Sigmoid colon (tissue), 7 donors: ENCODE measurements around the gene PDE1A. TPM values are rescaled to one million over a fixed set of nuclear protein-coding genes. Genes with fewer than 3 reads are reported as not detected.

Source experiments
- DNase-seq: peaks from one replicate; pipeline ENCODE4 v3.0.0-alpha.2; 2019
- H3K27ac ChIP-seq, 4 donors: fragments of 200-600 bp; sonication (generic); one replicate each; pipeline ENCODE4 v1.5.1; 2016 to 2019; ENCODE audit warnings: mild to moderate bottlenecking in 1 of 4
- H3K27me3 ChIP-seq, 3 donors: fragments of 200-600 bp; sonication (generic); one replicate each; pipeline ENCODE4 v1.5.1; 2019; ENCODE audit warnings: mild to moderate bottlenecking in 1 of 3
- H3K36me3 ChIP-seq, 4 donors: fragments of 200-600 bp; sonication (generic); one replicate each; pipeline ENCODE4 v1.5.1; 2016 to 2019
- H3K4me1 ChIP-seq, 4 donors: fragments of 200-600 bp; sonication (generic); one replicate each; pipeline ENCODE4 v1.5.1; 2017 to 2019
- H3K4me3 ChIP-seq, 4 donors: fragments of 200-600 bp; sonication (generic); one replicate each; pipeline ENCODE4 v1.5.1; 2017 to 2019; ENCODE audit warnings: mild to moderate bottlenecking in 2 of 4, moderate library complexity in 1 of 4
- H3K9me3 ChIP-seq, 4 donors: fragments of 200-600 bp in 3 of 4; sonication (generic) in 3 of 4; one replicate each; pipeline versions ENCODE4 v1.5.1 to v1.6.1; 2013 to 2019
- EP300 ChIP-seq, 4 donors: sonication (generic); formaldehyde crosslinking; IDR thresholded peaks; one replicate each; pipeline ENCODE4 v1.6.1; 2017; ENCODE audit warnings: antibody characterized with exemption in 4 of 4
- POLR2A ChIP-seq, 2 donors: fragments of 450-650 bp; IDR thresholded peaks; one replicate each; pipeline ENCODE4 v1.6.1; 2016; ENCODE audit warnings: antibody characterized with exemption in 2 of 2, mild to moderate bottlenecking in 2 of 2, moderate library complexity in 2 of 2
- POLR2AphosphoS5 ChIP-seq, 4 donors: sonication (generic); formaldehyde crosslinking; IDR thresholded peaks; one replicate each; pipeline ENCODE4 v1.6.1; 2017; ENCODE audit warnings: antibody characterized with exemption in 4 of 4
- WGBS, 2 donors: extraction: QIAGEN DNeasy Blood & Tissue Kit; methylation state at CpG; one replicate each; pipeline ENCODE4 v1.1.7; 2013; 5-methylcytosine and 5-hydroxymethylcytosine counted together
- intact Hi-C: fragments of 100-400 bp; cut with DNase I; formaldehyde crosslinking; loops from one replicate; pipeline ENCODE4 v1.15.1; 2023
- polyA plus RNA-seq, 3 donors: library from polyadenylated mRNA; stranded (reverse); fragments of 200-250 nt; gene quantifications; one replicate each; pipeline ENCODE4 v1.2.3, GENCODE V29; 2013
- total RNA-seq, 4 donors: library from RNA; depleted of rRNA; stranded (reverse); fragments of >200 nt; gene quantifications; one replicate each; pipeline ENCODE4 v1.1.0, GENCODE V29; 2016
- TF ChIP-seq, protein P1 (sequence below), 4 experiments: fragments of 450-650 bp in 3 of 4; fragments of 200-600 bp in 1 of 4; IDR thresholded peaks; one replicate each; pipeline ENCODE4 v1.5.1; 2016 to 2019; ENCODE audit warnings: antibody characterized with exemption in 4 of 4, mild to moderate bottlenecking in 3 of 4, moderate library complexity in 2 of 4
- donor health status: healthy with polysubstance abuse.
- donor health status: Bipolar disorder and iron deficiency.
- donor health status: healthy.

PDE1A gene
- total and polyA plus RNA-seq, 7 donors = 0.69 to 37.1 (median 17.2) TPM

DNA sequence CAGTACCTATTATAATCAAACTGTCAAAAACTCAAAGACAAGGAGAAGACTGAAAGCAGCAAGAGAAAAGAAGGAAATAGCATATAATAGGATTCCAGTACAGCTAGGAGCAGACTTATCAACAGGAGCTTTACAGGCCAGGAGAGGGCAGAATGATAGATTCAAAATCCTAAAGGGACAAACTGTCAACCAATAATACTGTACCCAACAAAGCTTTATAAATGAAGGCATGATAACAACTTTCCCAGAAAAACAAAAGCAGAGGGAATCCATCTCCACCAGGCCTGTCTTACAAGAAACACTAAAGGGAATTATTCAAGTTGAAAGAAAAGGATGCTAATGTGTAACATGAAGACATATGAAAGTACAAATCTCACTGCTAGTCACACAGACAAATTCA, 42.0 kb downstream of the PDE1A start:
- H3K36me3 ChIP-seq = no peaks in the 10 kb centered on the region
- TF ChIP-seq, protein P1, sequence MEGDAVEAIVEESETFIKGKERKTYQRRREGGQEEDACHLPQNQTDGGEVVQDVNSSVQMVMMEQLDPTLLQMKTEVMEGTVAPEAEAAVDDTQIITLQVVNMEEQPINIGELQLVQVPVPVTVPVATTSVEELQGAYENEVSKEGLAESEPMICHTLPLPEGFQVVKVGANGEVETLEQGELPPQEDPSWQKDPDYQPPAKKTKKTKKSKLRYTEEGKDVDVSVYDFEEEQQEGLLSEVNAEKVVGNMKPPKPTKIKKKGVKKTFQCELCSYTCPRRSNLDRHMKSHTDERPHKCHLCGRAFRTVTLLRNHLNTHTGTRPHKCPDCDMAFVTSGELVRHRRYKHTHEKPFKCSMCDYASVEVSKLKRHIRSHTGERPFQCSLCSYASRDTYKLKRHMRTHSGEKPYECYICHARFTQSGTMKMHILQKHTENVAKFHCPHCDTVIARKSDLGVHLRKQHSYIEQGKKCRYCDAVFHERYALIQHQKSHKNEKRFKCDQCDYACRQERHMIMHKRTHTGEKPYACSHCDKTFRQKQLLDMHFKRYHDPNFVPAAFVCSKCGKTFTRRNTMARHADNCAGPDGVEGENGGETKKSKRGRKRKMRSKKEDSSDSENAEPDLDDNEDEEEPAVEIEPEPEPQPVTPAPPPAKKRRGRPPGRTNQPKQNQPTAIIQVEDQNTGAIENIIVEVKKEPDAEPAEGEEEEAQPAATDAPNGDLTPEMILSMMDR (IDR thresholded peaks at IDR 0.05) = no peak
- TF ChIP-seq EP300 (IDR thresholded peaks at IDR 0.05) (no peak), POLR2AphosphoS5 (IDR thresholded peaks at IDR 0.05) (no peak), POLR2A (IDR thresholded peaks at IDR 0.05) (no peak)
- no peaks in the 10 kb centered on the region for H3K27me3 ChIP-seq
- no peak for DNase-seq
- H3K9me3 ChIP-seq = peaks cover 0 to 3% (median 0%) of the 10 kb centered on the region in 4 donors
- H3K27ac ChIP-seq = no peak overlapping the region
- intact Hi-C loops = no loop called here
- H3K4me1 ChIP-seq = peaks cover 0 to under 1% (median 0%) of the 10 kb centered on the region in 4 donors
- no peak overlapping the region for H3K4me3 ChIP-seq

DNA sequence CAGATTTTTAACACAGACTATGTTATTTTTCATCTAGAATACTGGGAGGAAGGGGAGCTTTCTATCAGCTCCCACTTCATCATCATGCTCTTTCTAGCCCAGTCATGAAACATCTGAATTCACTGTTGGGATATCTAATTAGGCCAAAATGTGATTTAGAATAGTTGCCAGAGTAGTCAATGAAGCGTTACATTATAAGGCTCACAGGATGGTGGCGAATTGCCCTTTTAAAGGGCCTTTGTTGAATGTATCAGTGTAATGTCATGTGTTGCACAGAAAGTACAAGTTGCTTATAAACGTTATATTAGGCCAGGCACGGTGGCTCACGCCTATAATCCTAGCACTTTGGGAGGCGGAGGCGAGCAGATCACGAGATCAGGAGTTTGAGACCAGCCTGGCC, 45.6 kb downstream of the PDE1A start:
- no peak for TF ChIP-seq POLR2AphosphoS5 (IDR thresholded peaks at IDR 0.05)
- Histone ChIP-seq H3K27me3 (no peaks in the 10 kb centered on the region), H3K4me1 (peaks cover 0 to 14% (median 6%) of the 10 kb centered on the region in 4 donors), H3K4me3 (no peak overlapping the region), H3K36me3 (no peaks in the 10 kb centered on the region), H3K9me3 (peaks cover 0 to 3% (median 0%) of the 10 kb centered on the region in 4 donors), H3K27ac (no peak overlapping the region)
- WGBS, 2 donors = 92 to 96% methylated on average over 8 of the region's 8 CpGs
- DNase-seq = no peak
- intact Hi-C loops = no loop called here

DNA sequence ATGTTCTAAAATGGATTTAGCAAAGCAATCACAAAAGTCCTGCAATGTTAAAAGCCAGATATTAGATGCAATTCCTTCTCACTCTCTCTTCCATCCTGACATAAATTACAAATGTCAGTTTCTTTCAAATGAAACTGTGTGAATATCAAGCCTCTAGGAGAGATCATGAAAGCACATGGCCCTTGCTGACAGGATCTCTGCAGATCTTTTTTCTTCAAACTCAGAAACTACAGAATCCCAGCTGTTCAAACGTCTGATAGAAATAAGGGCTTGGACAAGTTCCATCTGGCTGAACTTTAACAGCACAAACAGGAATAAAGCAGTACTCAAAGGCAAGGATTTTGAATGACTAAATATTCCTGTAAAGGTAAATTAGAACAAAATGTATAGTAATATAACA, 47.6 kb downstream of the PDE1A start:
- Histone ChIP-seq H3K27ac (peak overlapping the region in 3 of 4 donors; percentile 12 to 25 (median 15)), H3K27me3 (no peaks in the 10 kb centered on the region), H3K36me3 (no peaks in the 10 kb centered on the region), H3K9me3 (peaks cover 0 to 2% (median 0%) of the 10 kb centered on the region in 4 donors), H3K4me3 (no peak overlapping the region), H3K4me1 (peaks cover 0 to 14% (median 6%) of the 10 kb centered on the region in 4 donors)
- DNase-seq = no peak
- WGBS, 2 donors = 2 to 29% methylated on average over 1 of the region's 1 CpG
- intact Hi-C loops = no loop called here
- TF ChIP-seq EP300 (IDR thresholded peaks at IDR 0.05) (no peak), POLR2AphosphoS5 (IDR thresholded peaks at IDR 0.05) (peak in 1 of 4 donors; percentile 24)

DNA sequence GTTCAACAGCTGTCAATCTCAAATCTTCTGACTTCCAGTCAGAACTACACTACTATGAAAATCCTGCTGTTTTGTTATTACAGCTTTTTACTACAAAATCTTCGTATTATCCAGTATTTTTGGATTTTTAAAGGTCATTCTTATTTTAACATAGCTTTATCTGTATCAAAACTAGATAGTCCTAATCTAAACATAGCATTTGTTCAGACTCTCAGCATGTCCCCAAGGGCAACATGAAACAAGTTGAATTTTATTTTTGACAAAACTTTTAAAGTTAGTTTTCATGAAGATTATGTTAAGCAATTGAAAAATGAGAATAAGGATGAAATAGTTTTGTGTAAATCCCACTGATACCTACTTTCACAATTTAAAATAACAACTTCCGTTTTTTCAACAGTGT, 48.1 kb downstream of the PDE1A start:
- peak overlapping the region in 3 of 4 donors; percentile 12 to 25 (median 15) for H3K27ac ChIP-seq
- TF ChIP-seq POLR2AphosphoS5 (IDR thresholded peaks at IDR 0.05) (no peak), POLR2A (IDR thresholded peaks at IDR 0.05) (no peak)
- TF ChIP-seq, protein P1 (IDR thresholded peaks at IDR 0.05) = no peak
- no peaks in the 10 kb centered on the region for H3K27me3 ChIP-seq
- intact Hi-C loops = no loop called here
- DNase-seq = no peak
- H3K9me3 ChIP-seq = peaks cover 0 to 2% (median 0%) of the 10 kb centered on the region in 4 donors
- WGBS, 2 donors = 37 to 49% methylated on average over 2 of the region's 2 CpGs
- H3K4me3 ChIP-seq = no peak overlapping the region
- no peaks in the 10 kb centered on the region for H3K36me3 ChIP-seq
- peaks cover 0 to 14% (median 6%) of the 10 kb centered on the region in 4 donors for H3K4me1 ChIP-seq

DNA sequence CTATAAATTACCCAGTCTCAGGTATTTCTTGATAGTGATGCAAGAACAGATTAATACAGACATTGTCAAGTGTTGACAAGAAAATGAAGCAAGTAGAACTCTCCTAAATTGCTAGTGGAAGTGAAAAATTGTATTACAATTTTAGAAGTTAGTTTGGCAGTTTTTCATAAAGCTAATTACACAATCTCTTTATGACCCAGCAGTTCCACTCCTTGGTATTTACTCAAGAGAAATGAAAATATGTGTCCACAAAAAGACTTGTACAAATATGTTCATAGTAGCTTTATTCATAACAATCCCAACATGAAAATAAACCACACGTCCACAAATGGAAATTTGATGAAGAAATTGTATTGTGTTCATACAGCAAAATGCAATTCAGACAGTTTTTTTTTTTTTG, 49.4 kb downstream of the PDE1A start:
- H3K9me3 ChIP-seq = peaks cover 0 to 2% (median 0%) of the 10 kb centered on the region in 4 donors
- H3K27ac ChIP-seq = no peak overlapping the region
- TF ChIP-seq, protein P1 (IDR thresholded peaks at IDR 0.05) = no peak
- no peak for TF ChIP-seq POLR2AphosphoS5 (IDR thresholded peaks at IDR 0.05)
- TF ChIP-seq EP300 (IDR thresholded peaks at IDR 0.05) = no peak
- no peak for TF ChIP-seq POLR2A (IDR thresholded peaks at IDR 0.05)
- H3K27me3 ChIP-seq = no peaks in the 10 kb centered on the region
- H3K4me1 ChIP-seq = peaks cover 0 to 21% (median 12%) of the 10 kb centered on the region in 4 donors
- intact Hi-C loops = no loop called here
- DNase-seq = no peak
- no peak overlapping the region for H3K4me3 ChIP-seq
- no peaks in the 10 kb centered on the region for H3K36me3 ChIP-seq
- 19 to 68% methylated on average over 1 of the region's 1 CpG for WGBS, 2 donors

DNA sequence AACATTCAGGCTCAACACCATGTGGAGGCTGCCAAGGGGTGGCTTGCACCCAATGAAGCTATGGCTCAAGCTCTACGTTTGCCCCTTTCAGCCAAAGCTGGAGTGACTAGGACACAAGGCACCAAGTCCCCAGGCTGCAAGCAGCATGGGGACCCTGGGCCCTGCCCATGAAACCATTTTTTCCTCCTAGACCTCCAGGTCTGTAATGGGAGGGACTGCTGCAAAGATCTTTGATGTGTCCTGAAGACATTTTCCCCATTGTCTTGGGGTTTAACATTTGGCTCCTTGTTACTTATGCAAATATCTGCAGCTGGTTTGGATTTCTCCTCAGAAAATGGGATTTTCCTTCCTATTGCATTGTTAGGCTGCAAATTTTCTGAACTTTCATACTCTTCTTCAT, 51.0 kb downstream of the PDE1A start:
- no peak for DNase-seq
- WGBS, 2 donors = 83 to 84% methylated on average over 1 of the region's 1 CpG
- no peaks in the 10 kb centered on the region for H3K27me3 ChIP-seq
- no peak overlapping the region for H3K4me3 ChIP-seq
- H3K27ac ChIP-seq = no peak overlapping the region
- H3K4me1 ChIP-seq = peaks cover 0 to 36% (median 15%) of the 10 kb centered on the region in 4 donors
- H3K36me3 ChIP-seq = no peaks in the 10 kb centered on the region
- H3K9me3 ChIP-seq = peaks cover 0 to 2% (median 0%) of the 10 kb centered on the region in 4 donors
- TF ChIP-seq POLR2A (IDR thresholded peaks at IDR 0.05) (no peak), EP300 (IDR thresholded peaks at IDR 0.05) (no peak), POLR2AphosphoS5 (IDR thresholded peaks at IDR 0.05) (no peak)
- TF ChIP-seq, protein P1 (IDR thresholded peaks at IDR 0.05) = no peak
- intact Hi-C loops = no loop called here
